ENCODE results near the gene MT1E. TPM values are rescaled to one million over a fixed set of nuclear protein-coding genes. Genes with fewer than 3 reads are reported as not detected.

Gene MT1E
- total RNA-seq, 1 experiment from 2014 or later, result 25.9 TPM

DNA sequence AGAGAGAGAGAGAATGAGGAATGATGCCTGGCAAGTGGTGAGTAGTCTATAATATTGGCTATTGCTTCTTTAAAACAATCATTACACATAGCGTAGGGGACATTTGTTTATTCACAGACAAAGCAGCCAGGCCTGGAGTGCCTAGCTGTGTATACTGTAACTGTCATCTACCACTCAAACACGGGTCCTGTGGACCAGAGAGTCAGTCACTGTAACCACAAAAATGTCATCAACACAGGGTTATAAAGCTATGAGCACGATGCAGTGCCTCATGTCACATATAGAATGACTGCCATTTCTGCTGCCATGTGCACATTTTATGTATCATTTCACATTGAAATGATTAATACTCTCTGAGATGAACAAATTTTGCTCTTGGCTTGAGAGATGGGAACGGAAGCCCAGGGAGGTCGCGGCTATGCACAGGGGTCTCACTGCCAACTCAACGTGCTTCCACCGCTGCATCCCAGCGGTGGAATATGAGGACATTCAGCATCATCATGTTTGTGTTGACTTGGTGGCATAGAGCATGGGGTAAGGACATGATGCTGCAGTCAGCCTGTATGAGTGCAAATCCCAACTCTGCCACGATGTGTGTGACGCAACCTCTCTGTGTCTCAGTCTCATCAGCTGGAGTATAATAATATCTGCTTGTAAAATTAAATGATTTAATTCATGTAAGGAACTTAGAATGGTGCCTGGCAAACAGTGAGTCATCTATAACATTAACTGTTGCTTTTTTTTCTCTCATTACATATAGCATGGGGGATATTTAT lies 47.4 kb downstream of the MT1E start:
- Histone ChIP-seq H2BK120ac (ENCODE audit: low read depth, low read length, poor library complexity, severe bottlenecking) (no peak overlapping the region), H3K27me3 (ENCODE audit: insufficient read depth, low read length) (peaks cover 31% of the 10 kb centered on the region), H4K5ac (ENCODE audit: insufficient read length, low read depth, low read length) (no peak overlapping the region), H3K14ac (ENCODE audit: insufficient read depth, low read length) (no peak overlapping the region), H2AK5ac (ENCODE audit: insufficient read length, low read length) (no peak overlapping the region), H4K91ac (ENCODE audit: insufficient read length, low read depth, low read length) (no peak overlapping the region), H3K27ac (ENCODE audit: insufficient read length, low read depth, low read length) (no peak overlapping the region), H3K23ac (ENCODE audit: insufficient read length, low read depth, low read length) (no peak overlapping the region), H3K23me2 (ENCODE audit: insufficient read length, low read depth, low read length, poor library complexity, severe bottlenecking) (peaks cover 15% of the 10 kb centered on the region), H3K9ac (ENCODE audit: extremely low read depth, insufficient read length, low read length) (no peak overlapping the region), H3K4ac (ENCODE audit: low read depth, low read length) (no peak overlapping the region), H4K20me1 (ENCODE audit: control insufficient read depth, insufficient read depth, insufficient read length) (no peaks in the 10 kb centered on the region), H2BK15ac (ENCODE audit: low read depth, low read length) (no peak overlapping the region), H2AFZ (ENCODE audit: low read length) (no peak overlapping the region), H4K8ac (replicated peaks; ENCODE audit: insufficient read length, low read depth, low read length) (no peak overlapping the region), H3K4me1 (ENCODE audit: insufficient read depth, low read length) (peaks cover 7% of the 10 kb centered on the region; the same call in 1 of the 2 replicates), H3K9me3 (ENCODE audit: control insufficient read depth, low read depth, low read length) (no peaks in the 10 kb centered on the region), H3K56ac (ENCODE audit: insufficient read length, low read depth, low read length) (no peak overlapping the region), H3K79me2 (ENCODE audit: insufficient read depth, low read length) (no peaks in the 10 kb centered on the region), H3K4me2 (ENCODE audit: insufficient read depth, insufficient read length, low read length) (no peak overlapping the region), H3K18ac (ENCODE audit: insufficient read length, low read depth, low read length) (no peak overlapping the region), H3K79me1 (ENCODE audit: insufficient read depth, low read depth, low read length, poor library complexity, severe bottlenecking) (no peaks in the 10 kb centered on the region), H3T11ph (ENCODE audit: low read length) (no peak overlapping the region), H2BK12ac (ENCODE audit: insufficient read length, low read depth, low read length) (no peak overlapping the region), H2BK20ac (ENCODE audit: low read depth, low read length, poor library complexity, severe bottlenecking) (no peak overlapping the region), H2BK5ac (ENCODE audit: insufficient read length, low read length) (no peak overlapping the region)
- no peak for TF ChIP-seq CTCF (conservative IDR thresholded peaks at IDR 0.05)
- Mint-ChIP-seq H3K4me3 (no peak overlapping the region), H3K27ac (no peak overlapping the region), H3K9me3 (no peaks in the 10 kb centered on the region; a peak in 1 of 5 replicates), H3K36me3 (ENCODE audit: insufficient read depth in 1 of 3, low read depth in 3 of 3) (no peaks in the 10 kb centered on the region), H3K27me3 (ENCODE audit: low read depth) (peaks cover 72% of the 10 kb centered on the region), H3K4me1 (peaks cover 28 to 53% of the 10 kb centered on the region in 2 experiments)
- WGBS (ENCODE audit: extremely low coverage, insufficient read length, low lambda C conversion rate), result no CpG with 5 or more reads among the region's 11 CpGs
- no peak for DNase-seq

Data from H9 (cell line).